ENCODE data around the gene FIBCD1. TPM values are rescaled to one million over a fixed set of nuclear protein-coding genes. Genes with fewer than 3 reads are reported as not detected.

Gene FIBCD1
- total RNA-seq, 1 donor, result 0.27 TPM

GRCh38 chr9:130866474-130866965, 72.5 kb downstream of the FIBCD1 start:
- H3K4me3 ChIP-seq (ENCODE audit: low read depth, low read length), result peak overlapping the region; percentile 36
- TF ChIP-seq CTCF (IDR thresholded peaks at IDR 0.05; ENCODE audit: insufficient read depth, low read length), result peak; percentile 89
- DNase-seq (ENCODE audit: low read depth), result peak; percentile 89

- no peak for TF ChIP-seq CTCF (IDR thresholded peaks at IDR 0.05; ENCODE audit: insufficient read depth, low read length)
- DNase-seq (ENCODE audit: low read depth), result no peak
- H3K4me3 ChIP-seq (ENCODE audit: low read depth, low read length), result no peak overlapping the region
Observed at GRCh38 chr9:130865921-130866320, 73.1 kb downstream of the FIBCD1 start.

- H3K4me3 ChIP-seq (ENCODE audit: low read depth, low read length), result no peak overlapping the region
- DNase-seq (ENCODE audit: low read depth), result no peak
- no peak for TF ChIP-seq CTCF (IDR thresholded peaks at IDR 0.05; ENCODE audit: insufficient read depth, low read length)
Observed at GRCh38 chr9:130864541-130864940, 74.5 kb downstream of the FIBCD1 start.

- no peak for DNase-seq (ENCODE audit: low read depth)
- no peak for TF ChIP-seq CTCF (IDR thresholded peaks at IDR 0.05; ENCODE audit: insufficient read depth, low read length)
- no peak overlapping the region for H3K4me3 ChIP-seq (ENCODE audit: low read depth, low read length)
Observed at GRCh38 chr9:130862747-130863146, 76.3 kb downstream of the FIBCD1 start.

- TF ChIP-seq CTCF (IDR thresholded peaks at IDR 0.05; ENCODE audit: insufficient read depth, low read length), result no peak
- DNase-seq (ENCODE audit: low read depth), result no peak
- H3K4me3 ChIP-seq (ENCODE audit: low read depth, low read length), result no peak overlapping the region
Observed at GRCh38 chr9:130862217-130862616, 76.8 kb downstream of the FIBCD1 start.

GRCh38 chr9:130861372-130862180, 77.5 kb downstream of the FIBCD1 start:
- peak; percentile 23 for DNase-seq (ENCODE audit: low read depth)
- H3K4me3 ChIP-seq (ENCODE audit: low read depth, low read length), result no peak overlapping the region
- no peak for TF ChIP-seq CTCF (IDR thresholded peaks at IDR 0.05; ENCODE audit: insufficient read depth, low read length)
